Measurements from ENCODE around the gene KCTD17.

The KCTD17 gene

GRCh38 chr22:37052386-37053309 lies 1.1 kb downstream of the KCTD17 start:
- DNase-seq (ENCODE audit: low spot score in 2 of 2) (no peak), ATAC-seq (replicated peaks; ENCODE audit: extremely low read depth, poor library complexity, severe bottlenecking) (no peak)
- H3K27ac Mint-ChIP-seq (ENCODE audit: low read depth), result peak overlapping the region; percentile 49
- peak overlapping the region; percentile 77 for H3K4me3 Mint-ChIP-seq
- peaks cover 7% of the 10 kb centered on the region for H3K4me1 Mint-ChIP-seq
- H3K36me3 Mint-ChIP-seq (ENCODE audit: insufficient read depth), result peaks cover 7% of the 10 kb centered on the region
- H3K27me3 Mint-ChIP-seq, result no peaks in the 10 kb centered on the region
- no peaks in the 10 kb centered on the region for H3K9me3 Mint-ChIP-seq

DNA sequence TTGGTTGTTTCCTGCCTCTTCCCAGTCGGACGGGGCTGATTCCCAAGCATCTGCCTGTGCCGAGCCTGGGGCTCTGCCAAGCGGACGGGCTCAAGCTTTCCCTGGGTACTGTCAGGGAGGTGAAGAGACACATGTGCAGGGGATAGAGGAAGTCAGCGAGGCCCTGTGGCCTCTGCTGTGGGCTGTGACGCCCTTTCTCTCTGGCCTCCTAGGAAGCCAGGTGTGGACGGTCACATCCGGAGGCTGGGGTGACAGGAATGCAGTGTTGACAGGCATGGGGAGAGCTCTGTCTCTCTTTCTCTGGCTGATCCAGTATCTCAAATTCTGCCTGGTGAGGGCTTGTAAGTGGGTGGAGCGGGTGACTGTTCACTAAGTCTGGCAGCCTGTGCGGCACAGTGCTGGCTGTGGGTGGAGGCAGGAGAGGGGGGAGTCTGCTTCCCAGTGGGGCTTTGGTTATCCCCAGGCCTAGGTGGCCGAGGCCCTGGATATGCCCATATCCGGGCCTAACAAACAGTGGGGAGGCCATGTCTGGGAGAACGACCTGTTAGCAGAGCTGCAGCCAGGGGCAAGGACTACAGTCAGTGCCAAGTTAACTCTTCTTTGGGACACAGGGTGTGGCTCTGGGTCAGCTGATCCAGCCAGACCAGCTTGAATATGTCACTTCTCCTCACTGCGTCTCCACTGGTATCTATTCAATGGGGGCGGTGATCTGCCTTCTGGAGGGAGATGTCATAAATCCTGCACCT lies 1.9 kb downstream of the KCTD17 start:
- Mint-ChIP-seq H3K4me1 (peaks cover 7% of the 10 kb centered on the region), H3K27ac (ENCODE audit: low read depth) (peak overlapping the region; percentile 38), H3K9me3 (no peaks in the 10 kb centered on the region), H3K4me3 (peak overlapping the region; percentile 77), H3K36me3 (ENCODE audit: insufficient read depth) (peaks cover 9% of the 10 kb centered on the region), H3K27me3 (no peaks in the 10 kb centered on the region)
- DNase-seq (ENCODE audit: low spot score in 2 of 2), result no peak
- ATAC-seq (replicated peaks; ENCODE audit: extremely low read depth, poor library complexity, severe bottlenecking), result no peak

DNA sequence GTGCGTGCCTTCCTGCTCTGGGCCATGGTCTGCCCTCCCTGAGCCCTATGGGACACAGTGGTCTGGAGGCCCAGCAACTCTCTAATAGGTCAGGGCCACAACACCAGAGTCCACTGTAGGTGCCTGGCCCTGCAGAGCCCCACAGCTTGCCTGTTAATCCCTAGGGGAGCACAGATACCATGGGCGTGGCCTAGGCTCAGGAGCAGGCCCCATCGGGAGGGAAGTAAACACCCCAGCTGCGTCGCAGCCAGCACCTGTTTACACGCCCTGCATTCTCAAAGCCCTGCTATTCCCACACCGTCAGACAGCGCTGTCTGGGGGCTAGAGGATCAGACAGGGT lies 2.5 kb downstream of the KCTD17 start:
- Mint-ChIP-seq H3K27ac (ENCODE audit: low read depth) (no peak overlapping the region), H3K4me1 (peaks cover 7% of the 10 kb centered on the region), H3K36me3 (ENCODE audit: insufficient read depth) (peaks cover 9% of the 10 kb centered on the region), H3K4me3 (no peak overlapping the region), H3K9me3 (no peaks in the 10 kb centered on the region), H3K27me3 (no peaks in the 10 kb centered on the region)
- DNase-seq (ENCODE audit: low spot score in 2 of 2) (no peak), ATAC-seq (replicated peaks; ENCODE audit: extremely low read depth, poor library complexity, severe bottlenecking) (no peak)

GRCh38 chr22:37054600-37055365 lies 3.2 kb downstream of the KCTD17 start:
- DNase-seq (ENCODE audit: low spot score in 2 of 2), result no peak
- peaks cover 10% of the 10 kb centered on the region for H3K36me3 Mint-ChIP-seq (ENCODE audit: insufficient read depth)
- H3K4me1 Mint-ChIP-seq, result peaks cover 8% of the 10 kb centered on the region
- H3K9me3 Mint-ChIP-seq, result no peaks in the 10 kb centered on the region
- H3K27ac Mint-ChIP-seq (ENCODE audit: low read depth), result no peak overlapping the region
- no peak overlapping the region for H3K4me3 Mint-ChIP-seq
- no peaks in the 10 kb centered on the region for H3K27me3 Mint-ChIP-seq
- ATAC-seq (replicated peaks; ENCODE audit: extremely low read depth, poor library complexity, severe bottlenecking), result no peak

DNA sequence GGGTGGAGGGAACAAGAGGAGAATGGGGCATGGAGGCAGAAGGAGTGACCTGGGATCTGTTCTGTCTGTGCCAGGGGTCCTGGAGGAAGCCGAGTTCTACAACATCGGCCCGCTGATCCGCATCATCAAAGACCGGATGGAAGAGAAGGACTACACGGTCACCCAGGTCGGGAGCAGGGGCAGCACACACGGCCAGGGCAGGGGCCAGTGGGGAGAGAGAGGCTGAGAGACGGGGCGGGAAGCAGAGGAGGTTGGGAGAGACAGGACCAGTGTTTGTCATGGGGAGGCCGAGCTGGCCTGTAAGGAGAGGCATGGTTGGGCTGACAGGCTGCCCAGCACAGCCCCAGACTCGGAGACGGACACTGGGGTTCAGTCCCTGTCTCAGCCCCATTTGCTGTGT lies 4.7 kb downstream of the KCTD17 start:
- no peak overlapping the region for H3K27ac Mint-ChIP-seq (ENCODE audit: low read depth)
- H3K4me3 Mint-ChIP-seq, result no peak overlapping the region
- H3K36me3 Mint-ChIP-seq (ENCODE audit: insufficient read depth), result peaks cover 12% of the 10 kb centered on the region
- DNase-seq (ENCODE audit: low spot score in 2 of 2) (no peak), ATAC-seq (replicated peaks; ENCODE audit: extremely low read depth, poor library complexity, severe bottlenecking) (no peak)
- H3K27me3 Mint-ChIP-seq, result no peaks in the 10 kb centered on the region
- H3K9me3 Mint-ChIP-seq, result no peaks in the 10 kb centered on the region
- H3K4me1 Mint-ChIP-seq, result peaks cover 21% of the 10 kb centered on the region

DNA sequence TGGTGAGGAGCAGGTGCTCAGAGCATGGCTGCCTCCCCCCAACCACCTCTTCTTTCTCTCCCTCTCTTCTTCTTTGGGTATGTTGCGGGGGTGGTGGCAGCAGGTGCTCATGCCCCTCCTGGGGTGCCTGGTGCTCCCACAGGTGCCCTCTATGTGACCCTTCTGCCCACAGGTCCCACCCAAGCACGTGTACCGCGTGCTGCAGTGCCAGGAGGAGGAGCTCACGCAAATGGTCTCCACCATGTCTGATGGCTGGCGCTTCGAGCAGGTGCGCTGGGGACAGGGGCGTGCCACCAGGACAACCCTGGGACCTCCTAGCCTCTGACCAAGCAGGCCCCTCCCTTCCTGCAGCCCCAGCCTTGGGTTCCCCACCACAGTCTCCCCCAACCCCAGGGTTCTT lies 5.7 kb downstream of the KCTD17 start:
- no peaks in the 10 kb centered on the region for H3K27me3 Mint-ChIP-seq
- H3K4me1 Mint-ChIP-seq, result peaks cover 23% of the 10 kb centered on the region
- ATAC-seq (replicated peaks; ENCODE audit: extremely low read depth, poor library complexity, severe bottlenecking), result no peak
- H3K27ac Mint-ChIP-seq (ENCODE audit: low read depth), result no peak overlapping the region
- no peak overlapping the region for H3K4me3 Mint-ChIP-seq
- H3K36me3 Mint-ChIP-seq (ENCODE audit: insufficient read depth), result peaks cover 12% of the 10 kb centered on the region
- no peaks in the 10 kb centered on the region for H3K9me3 Mint-ChIP-seq
- DNase-seq (ENCODE audit: low spot score in 2 of 2), result no peak

- no peak overlapping the region for H3K27ac Mint-ChIP-seq (ENCODE audit: low read depth)
- DNase-seq (ENCODE audit: low spot score in 2 of 2) (no peak), ATAC-seq (replicated peaks; ENCODE audit: extremely low read depth, poor library complexity, severe bottlenecking) (no peak)
- no peak overlapping the region for H3K4me3 Mint-ChIP-seq
- no peaks in the 10 kb centered on the region for H3K9me3 Mint-ChIP-seq
- peaks cover 12% of the 10 kb centered on the region for H3K36me3 Mint-ChIP-seq (ENCODE audit: insufficient read depth)
- peaks cover 17% of the 10 kb centered on the region for H3K4me1 Mint-ChIP-seq
- no peaks in the 10 kb centered on the region for H3K27me3 Mint-ChIP-seq
Measured at GRCh38 chr22:37057796-37058510, 6.4 kb downstream of the KCTD17 start.

- peaks cover 12% of the 10 kb centered on the region for H3K36me3 Mint-ChIP-seq (ENCODE audit: insufficient read depth)
- ATAC-seq (replicated peaks; ENCODE audit: extremely low read depth, poor library complexity, severe bottlenecking), result no peak
- H3K27me3 Mint-ChIP-seq, result no peaks in the 10 kb centered on the region
- no peak overlapping the region for H3K4me3 Mint-ChIP-seq
- peaks cover 17% of the 10 kb centered on the region for H3K4me1 Mint-ChIP-seq
- no peak overlapping the region for H3K27ac Mint-ChIP-seq (ENCODE audit: low read depth)
- DNase-seq (ENCODE audit: low spot score in 2 of 2), result no peak
- no peaks in the 10 kb centered on the region for H3K9me3 Mint-ChIP-seq
Measured at GRCh38 chr22:37058917-37059701, 7.6 kb downstream of the KCTD17 start.

GRCh38 chr22:37059876-37060449 lies 8.4 kb downstream of the KCTD17 start:
- Mint-ChIP-seq H3K27me3 (no peaks in the 10 kb centered on the region), H3K4me1 (peaks cover 17% of the 10 kb centered on the region), H3K27ac (ENCODE audit: low read depth) (no peak overlapping the region), H3K9me3 (no peaks in the 10 kb centered on the region), H3K4me3 (no peak overlapping the region), H3K36me3 (ENCODE audit: insufficient read depth) (peaks cover 12% of the 10 kb centered on the region)
- DNase-seq (ENCODE audit: low spot score in 2 of 2) (no peak), ATAC-seq (replicated peaks; ENCODE audit: extremely low read depth, poor library complexity, severe bottlenecking) (peak; percentile 85)

GRCh38 chr22:37060801-37061610 lies 9.5 kb downstream of the KCTD17 start:
- peak overlapping the region; percentile 20 for H3K4me3 Mint-ChIP-seq
- H3K9me3 Mint-ChIP-seq, result no peaks in the 10 kb centered on the region
- ATAC-seq (replicated peaks; ENCODE audit: extremely low read depth, poor library complexity, severe bottlenecking), result peak; percentile 40
- DNase-seq (ENCODE audit: low spot score in 2 of 2), result no peak
- H3K27me3 Mint-ChIP-seq, result no peaks in the 10 kb centered on the region
- H3K36me3 Mint-ChIP-seq (ENCODE audit: insufficient read depth), result peaks cover 12% of the 10 kb centered on the region
- H3K4me1 Mint-ChIP-seq, result peaks cover 17% of the 10 kb centered on the region
- peak overlapping the region; percentile 41 for H3K27ac Mint-ChIP-seq (ENCODE audit: low read depth)
